IMR-90 (cell line): Measurements from ENCODE around the gene SLC1A1. TPM values are rescaled to one million over a fixed set of nuclear protein-coding genes. Genes with fewer than 3 reads are reported as not detected.

Source experiments
- ATAC-seq: fragments of 200-7000 bp; cut with Tn5 transposase; 2 replicates; pipeline ENCODE4 v1.9.1; 2020; ENCODE audit warnings: low read depth, mild to moderate bottlenecking, moderate library complexity
- BruUV-seq: library from RNA; stranded (reverse); fragments of 400-500 nt; replicated peaks from 2 replicates; lab custom pipeline; 2021; lab: Mats Ljungman, UMichigan
- CTCF ChIA-PET: fragments of 300-600 bp; formaldehyde crosslinking; extraction: SDS; loops from one replicate; lab custom pipeline; 2021; ENCODE audit warnings: antibody characterized with exemption; lab: Yijun Ruan, JAX
- POLR2A ChIA-PET: fragments of 300-600 bp; sonication (Branson Sonifier 250); formaldehyde crosslinking; loops from one replicate; lab custom pipeline; 2022; ENCODE audit warnings: antibody characterized with exemption; ENCODE audit not compliant: unreplicated experiment; lab: Charles Lee
- DNase-seq: peaks from one replicate; pipeline ENCODE4 v3.0.0; 2013
- H2AFZ ChIP-seq: replicated peaks from 2 replicates; pipeline ENCODE3; 2013; ENCODE audit warnings: low read length, mild to moderate bottlenecking; ENCODE audit not compliant: poor library complexity
- H2AK5ac ChIP-seq: 2 replicates; pipeline ENCODE4 v1.6.1; 2013; ENCODE audit warnings: low read depth, low read length, inconsistent platforms
- H2AK9ac ChIP-seq: replicated peaks from 2 replicates; pipeline ENCODE3; 2013; ENCODE audit warnings: mild to moderate bottlenecking, low read depth, low read length, moderate library complexity; ENCODE audit not compliant: poor library complexity
- H2BK120ac ChIP-seq: 2 replicates; pipeline ENCODE4 v1.6.1; 2013; ENCODE audit warnings: low read depth, low read length, inconsistent platforms
- H2BK15ac ChIP-seq: 3 replicates; pipeline ENCODE4 v1.6.1; 2013; ENCODE audit warnings: low read depth, low read length, inconsistent platforms
- H2BK20ac ChIP-seq: 2 replicates; pipeline ENCODE4 v1.6.1; 2013; ENCODE audit warnings: low read depth, mild to moderate bottlenecking, inconsistent platforms, low read length, moderate library complexity
- H2BK5ac ChIP-seq: 2 replicates; pipeline ENCODE4 v1.6.1; 2013; ENCODE audit warnings: mild to moderate bottlenecking, low read depth, low read length, inconsistent platforms; ENCODE audit not compliant: poor library complexity, severe bottlenecking
- H3K14ac ChIP-seq: replicated peaks from 2 replicates; pipeline ENCODE4 v1.6.1; 2013; ENCODE audit warnings: low read depth, low read length, inconsistent platforms
- H3K18ac ChIP-seq: 2 replicates; pipeline ENCODE4 v1.6.1; 2013; ENCODE audit warnings: low read depth, low read length, control low read depth
- H3K23ac ChIP-seq: 2 replicates; pipeline ENCODE4 v1.6.1; 2013; ENCODE audit warnings: low read depth, low read length, inconsistent platforms
- H3K27ac ChIP-seq: 2 replicates; pipeline ENCODE4 v1.5.1; 2013; ENCODE audit warnings: mild to moderate bottlenecking, control low read depth, low read length; ENCODE audit not compliant: insufficient read depth
- H3K27me3 ChIP-seq: 2 replicates; pipeline ENCODE4 v1.6.1; 2013; ENCODE audit warnings: low read length; ENCODE audit not compliant: control insufficient read depth, insufficient read depth
- H3K36me3 ChIP-seq: 2 replicates; pipeline ENCODE4 v1.6.1; 2013; ENCODE audit warnings: low read length, mixed read lengths; ENCODE audit not compliant: control insufficient read depth, insufficient read depth
- H3K4ac ChIP-seq: 2 replicates; pipeline ENCODE4 v1.6.1; 2013; ENCODE audit warnings: low read depth, low read length, inconsistent platforms
- H3K4me1 ChIP-seq: 2 replicates; pipeline ENCODE4 v1.6.1; 2013; ENCODE audit warnings: low read length, mixed read lengths; ENCODE audit not compliant: control insufficient read depth, insufficient read depth
- H3K4me2 ChIP-seq: 2 replicates; pipeline ENCODE4 v1.6.1; 2013; ENCODE audit warnings: low read depth, mild to moderate bottlenecking, control low read depth, low read length, moderate library complexity
- H3K4me3 ChIP-seq: 2 replicates; pipeline ENCODE4 v1.5.1; 2013; ENCODE audit warnings: low read depth, mild to moderate bottlenecking, control low read depth, low read length, moderate library complexity; ENCODE audit not compliant: insufficient read depth
- H3K56ac ChIP-seq: 2 replicates; pipeline ENCODE4 v1.6.1; 2013; ENCODE audit warnings: low read length, inconsistent platforms; ENCODE audit not compliant: insufficient read depth; ENCODE audit errors: extremely low read depth
- H3K79me1 ChIP-seq, 2 experiments: 2 replicates each; pipeline ENCODE4 v1.6.1; 2013; ENCODE audit warnings: low read length in 2 of 2, inconsistent platforms in 1 of 2, low read depth in 1 of 2
- H3K9ac ChIP-seq: 2 replicates; pipeline ENCODE4 v1.6.1; 2013; ENCODE audit warnings: low read depth, low read length, control low read depth
- H3K9me1 ChIP-seq: 2 replicates; pipeline ENCODE4 v1.6.1; 2013; ENCODE audit warnings: low read length, inconsistent platforms; ENCODE audit not compliant: insufficient read depth
- H3K9me3 ChIP-seq: 2 replicates; pipeline ENCODE4 v1.6.1; 2013; ENCODE audit warnings: low read length; ENCODE audit not compliant: control insufficient read depth, insufficient read depth
- H4K20me1 ChIP-seq: 2 replicates; pipeline ENCODE4 v1.6.1; 2013; ENCODE audit warnings: low read length, inconsistent platforms; ENCODE audit not compliant: insufficient read depth
- H4K5ac ChIP-seq: 2 replicates; pipeline ENCODE4 v1.6.1; 2013; ENCODE audit warnings: mild to moderate bottlenecking, low read depth, low read length, control low read depth
- H4K8ac ChIP-seq, 2 experiments: 2 replicates each; pipeline ENCODE4 v1.6.1; 2013; ENCODE audit warnings: low read depth in 2 of 2, low read length in 2 of 2, control low read depth in 1 of 2, inconsistent platforms in 1 of 2
- H4K91ac ChIP-seq: 2 replicates; pipeline ENCODE4 v1.6.1; 2013; ENCODE audit warnings: low read depth, low read length, inconsistent platforms; ENCODE audit not compliant: insufficient read depth
- BHLHE40 ChIP-seq: fragments of 150-350 bp; IDR thresholded peaks from 2 replicates; pipeline ENCODE4 v1.6.1; 2016; ENCODE audit warnings: mild to moderate bottlenecking, low read depth, low read length
- CEBPB ChIP-seq: IDR thresholded peaks from 2 replicates; pipeline ENCODE4 v1.6.1; 2012; ENCODE audit warnings: low read depth, low read length, improper control_type of control experiment
- CHD1 ChIP-seq: IDR thresholded peaks from 2 replicates; pipeline ENCODE4 v1.6.1; 2012; ENCODE audit warnings: low read depth, low read length, improper control_type of control experiment
- CTCF ChIP-seq: conservative IDR thresholded peaks from 2 replicates; pipeline ENCODE4 v1.5.1; 2012; ENCODE audit warnings: mild to moderate bottlenecking, low read depth, low read length, improper control_type of control experiment
- ELK1 ChIP-seq: fragments of 150-350 bp; IDR thresholded peaks from 2 replicates; pipeline ENCODE4 v1.6.1; 2016; ENCODE audit warnings: low read depth, mild to moderate bottlenecking, low read length, moderate library complexity, borderline replicate concordance
- FOS ChIP-seq: fragments of 150-350 bp; IDR thresholded peaks from 2 replicates; pipeline ENCODE4 v1.6.1; 2016; ENCODE audit warnings: low read depth, low read length
- MAFK ChIP-seq: IDR thresholded peaks from 2 replicates; pipeline ENCODE4 v1.6.1; 2012; ENCODE audit warnings: low read depth, low read length, improper control_type of control experiment
- MAZ ChIP-seq: IDR thresholded peaks from 2 replicates; pipeline ENCODE4 v1.6.1; 2012; ENCODE audit warnings: low read depth, mild to moderate bottlenecking, low read length, improper control_type of control experiment, moderate library complexity, borderline replicate concordance
- MXI1 ChIP-seq: IDR thresholded peaks from 2 replicates; pipeline ENCODE4 v1.6.1; 2012; ENCODE audit warnings: low read depth, mild to moderate bottlenecking, low read length, moderate library complexity, borderline replicate concordance
- NFE2L2 ChIP-seq: fragments of 150-350 bp; IDR thresholded peaks from 2 replicates; pipeline ENCODE4 v1.6.1; 2016; ENCODE audit warnings: low read depth, mild to moderate bottlenecking, low read length
- POLR2A ChIP-seq: IDR thresholded peaks from 2 replicates; pipeline ENCODE4 v1.6.1; 2012; ENCODE audit warnings: mild to moderate bottlenecking, low read depth, low read length
- RAD21 ChIP-seq: IDR thresholded peaks from 2 replicates; pipeline ENCODE4 v1.6.1; 2012; ENCODE audit warnings: low read length, improper control_type of control experiment
- RCOR1 ChIP-seq: IDR thresholded peaks from 2 replicates; pipeline ENCODE4 v1.6.1; 2012; ENCODE audit warnings: mild to moderate bottlenecking, low read length, improper control_type of control experiment; ENCODE audit not compliant: insufficient replicate concordance
- RFX5 ChIP-seq: IDR thresholded peaks from 2 replicates; pipeline ENCODE4 v1.8.0; 2012; ENCODE audit warnings: low read depth, mild to moderate bottlenecking, low read length, moderate library complexity
- SMC3 ChIP-seq: fragments of 150-350 bp; IDR thresholded peaks from 2 replicates; pipeline ENCODE4 v1.6.1; 2016; ENCODE audit warnings: low read depth, mild to moderate bottlenecking, antibody characterized with exemption, low read length, moderate library complexity
- USF2 ChIP-seq: fragments of 150-350 bp; IDR thresholded peaks from 2 replicates; pipeline ENCODE4 v1.6.1; 2017; ENCODE audit warnings: mild to moderate bottlenecking, antibody characterized with exemption, low read length, low read depth
- WGBS, 2 experiments: methylation state at CpG; one replicate each; pipeline versions ENCODE4 v1.1.5 to v1.1.7; 2013; ENCODE audit warnings: missing lambda C conversion rate in 2 of 2; ENCODE audit not compliant: insufficient read length in 1 of 2; ENCODE audit errors: extremely low coverage in 2 of 2; 5-methylcytosine and 5-hydroxymethylcytosine counted together
- dilution Hi-C: fragments of 300-500 bp; cut with HindIII; formaldehyde crosslinking; loops from one replicate; pipeline ENCODE4 v1.14.3; 2018; ENCODE audit warnings: low sequenced_read_pairs; ENCODE audit not compliant: unreplicated experiment
- in situ Hi-C: fragments of 300-500 bp; cut with MboI; formaldehyde crosslinking; loops from 3 replicates; pipeline ENCODE4 v1.14.3; 2019; ENCODE audit warnings: low sequenced_read_pairs, inconsistent platforms, mixed read lengths
- intact Hi-C: fragments of 100-400 bp; cut with micrococcal nuclease; formaldehyde crosslinking; loops from 2 replicates; pipeline ENCODE4 v1.10.0; 2022
- polyA plus RNA-seq, 3 experiments: library from polyadenylated mRNA; depleted of rRNA; stranded (reverse); fragments of >200 nt; gene quantifications; 2 replicates each; pipeline ENCODE4 v1.2.3, GENCODE V29; 2012; ENCODE audit warnings: low replicate concordance in 1 of 3
- total RNA-seq: library from RNA; depleted of rRNA; stranded (reverse); fragments of >200 nt; gene quantifications from 2 replicates; pipeline ENCODE4 v1.2.3, GENCODE V29; 2012

Gene SLC1A1
- total and polyA plus RNA-seq, 2 of the 4 experiments (the other 2 are of a cell fraction), result 2.2 to 4.1 TPM

- DNase-seq, result no peak
- ChIA-PET POLR2A (no interaction called here), CTCF (no interaction called here)
- dilution Hi-C loops, result no loop called here
- Histone ChIP-seq H2BK5ac (no peak overlapping the region), H3K79me1 (no peaks in the 10 kb centered on the region), H3K14ac (no peak overlapping the region), H4K91ac (no peak overlapping the region), H4K20me1 (no peaks in the 10 kb centered on the region), H3K27me3 (peaks cover 11% of the 10 kb centered on the region), H3K4me3 (no peak overlapping the region), H3K4me1 (0 out of 2 replicates have a peak, but pooled peaks cover 1% of the 10 kb centered on the region), H2BK120ac (no peak overlapping the region), H4K5ac (no peak overlapping the region), H3K23ac (no peak overlapping the region), H3K36me3 (no peaks in the 10 kb centered on the region), H2BK20ac (no peak overlapping the region), H3K4me2 (no peak overlapping the region), H4K8ac (no peak overlapping the region), H3K9ac (no peak overlapping the region), H2AFZ (no peak overlapping the region), H2AK9ac (no peak overlapping the region), H3K18ac (no peak overlapping the region), H3K27ac (no peak overlapping the region), H3K56ac (no peak overlapping the region), H3K4ac (no peak overlapping the region), H2BK15ac (no peak overlapping the region), H3K9me3 (no peaks in the 10 kb centered on the region), H2AK5ac (no peak overlapping the region), H3K9me1 (no peaks in the 10 kb centered on the region)
- in situ Hi-C loops, result no loop called here
- TF ChIP-seq MAZ (no peak), SMC3 (no peak), USF2 (no peak), POLR2A (no peak), MXI1 (no peak), CTCF (no peak), RCOR1 (no peak), NFE2L2 (no peak), MAFK (no peak), ELK1 (no peak), RAD21 (no peak), CEBPB (no peak), CHD1 (no peak), RFX5 (no peak), BHLHE40 (no peak), FOS (no peak)
- WGBS, 2 experiments, result no CpG with 5 or more reads among the region's 2 CpGs
- intact Hi-C loops, result no loop called here
- no TSS peak for BruUV-seq
- ATAC-seq, result no peak
Observed at GRCh38 chr9:4496497-4496896, 6.2 kb downstream of the SLC1A1 start.
